ENCODE measurements around the gene DHTKD1. TPM values are rescaled to one million over a fixed set of nuclear protein-coding genes. Genes with fewer than 3 reads are reported as not detected.

Gene DHTKD1
- total RNA-seq, 5 donors from 2014 or later (not counting 1 experiment from before 2014, with no cell fraction given), result 9.3 to 22.2 (median 14.2) TPM

DNA sequence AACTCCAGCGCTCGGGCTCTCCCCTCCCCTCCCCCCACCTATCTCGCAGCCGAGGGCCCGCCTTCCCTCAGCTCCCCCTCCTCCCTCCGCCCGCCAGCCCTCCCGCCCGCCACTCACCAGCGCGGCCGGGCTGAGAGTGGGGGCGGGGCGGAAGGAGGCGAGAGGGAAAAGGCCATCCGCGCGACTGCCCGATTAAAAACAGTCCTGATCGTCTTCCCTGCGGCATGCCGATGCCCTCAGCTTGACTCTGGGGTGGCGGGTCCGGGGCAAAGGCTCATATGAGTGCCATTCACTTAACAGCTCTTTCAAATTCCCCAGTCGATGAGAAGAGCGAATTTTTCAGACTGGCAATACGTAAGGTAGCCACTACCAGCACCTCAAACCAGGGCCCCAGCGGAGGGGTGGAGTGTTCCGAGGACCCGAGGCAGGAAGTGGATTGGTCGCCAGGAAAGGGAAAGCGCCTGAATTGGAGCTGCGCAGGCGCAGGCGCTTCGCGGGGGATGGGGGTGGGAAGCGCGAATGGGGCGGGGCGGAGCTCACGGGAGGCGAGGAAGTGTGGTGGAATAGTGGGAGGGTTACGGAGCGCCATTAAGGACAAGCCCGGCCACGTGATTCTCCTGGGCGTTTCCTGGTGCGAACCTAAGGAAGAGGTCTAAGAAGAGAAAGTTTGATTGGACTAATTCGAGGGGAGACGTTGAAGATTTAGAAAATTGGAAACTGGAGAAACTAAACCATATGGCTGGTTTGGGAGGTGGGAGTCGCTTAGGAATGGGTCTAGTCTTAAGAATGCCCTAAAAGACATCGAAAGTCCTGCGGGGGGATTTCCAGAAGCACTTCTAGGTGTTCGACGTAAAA, 25.7 kb upstream of the DHTKD1 start, which contains the start of gene UPF2:
Gene UPF2 (minus strand): TSS at position 13 of the 855 bp plus-strand sequence. CDS start 7,386 bp downstream, outside the sequence.
- ChIA-PET CTCF (interaction anchor here (0.6 to 1.2 kb wide), 2 partner anchors 87 to 230 kb away, joined by 4 to 6 read pairs; no protein-coding TSS in a partner anchor), POLR2A (interaction anchor here (0.6 to 1.0 kb wide), 7 partner anchors 17 to 1074 kb away, joined by 3 to 6 read pairs (median 3); no protein-coding TSS in a partner anchor)
- ATAC-seq (replicated peaks in 1 of 4), result peak; percentile 88 to 91 (median 88)
- peaks cover 0 to 4% (median 0%) of the 10 kb centered on the region in 3 donors for H3K9me3 Mint-ChIP-seq
- H3K27me3 ChIP-seq (replicated peaks in 1 of 2; ENCODE audit: control insufficient read depth in 2 of 2, extremely low read depth in 1 of 2, insufficient read depth in 2 of 2, low read length in 1 of 2), result no peaks in the 10 kb centered on the region
- H3K9me3 ChIP-seq, result no peaks in the 10 kb centered on the region
- no peaks in the 10 kb centered on the region for H3K36me3 Mint-ChIP-seq
- peak; percentile 93 to 97 (median 96) for DNase-seq
- H3K4me3 ChIP-seq (ENCODE audit: control insufficient read depth in 1 of 2, extremely low read depth in 1 of 2, low read length in 1 of 2), result peak within 1 kb of the TSS; percentile 93 to 98
- H3K27ac Mint-ChIP-seq, result peak within 1 kb of the TSS; percentile 99 to 100
- H3K27ac ChIP-seq (ENCODE audit: low read length), result peak within 1 kb of the TSS; percentile 100
- peak within 1 kb of the TSS; percentile 92 to 97 (median 95) for H3K4me3 Mint-ChIP-seq
- H3K4me1 ChIP-seq (ENCODE audit: control insufficient read depth in 1 of 2, extremely low read depth in 1 of 2, insufficient read depth in 2 of 2, low read length in 2 of 2), result peaks cover 10 to 17% of the 10 kb centered on the region in 2 experiments
- peaks cover 0 to 3% of the 10 kb centered on the region in 2 donors for H3K27me3 Mint-ChIP-seq
- H3K36me3 ChIP-seq (ENCODE audit: control insufficient read depth in 2 of 2, extremely low read depth in 1 of 2, insufficient read depth in 1 of 2, low read length in 1 of 2), result no peaks in the 10 kb centered on the region
- peaks cover 32 to 42% (median 36%) of the 10 kb centered on the region in 3 donors for H3K4me1 Mint-ChIP-seq
- WGBS (ENCODE audit: insufficient coverage), result 1% methylated on average over 34 of the region's 56 CpGs

DNA sequence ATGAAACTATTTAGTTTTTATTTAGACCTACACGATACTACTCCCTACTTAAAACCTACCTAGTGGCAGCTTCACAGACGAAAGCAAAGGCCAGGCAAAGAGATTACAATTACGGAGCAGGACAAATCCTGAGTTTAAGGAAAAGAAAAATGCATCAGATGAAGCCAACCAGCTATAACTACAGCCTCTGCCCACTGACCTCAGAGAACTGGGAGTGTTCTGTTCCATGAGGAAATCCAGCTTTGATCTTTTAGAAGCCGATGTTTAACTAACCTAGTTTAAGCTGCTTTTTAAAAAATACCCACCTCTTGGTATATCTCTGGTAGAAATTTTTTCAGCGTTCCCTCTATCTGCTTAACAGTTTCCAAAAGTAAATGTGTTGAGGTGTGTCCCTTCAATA, 23.2 kb upstream of the DHTKD1 start:
- Histone ChIP-seq H3K4me1 (ENCODE audit: control insufficient read depth in 1 of 2, extremely low read depth in 1 of 2, insufficient read depth in 2 of 2, low read length in 2 of 2) (peaks cover 6 to 15% of the 10 kb centered on the region in 2 experiments), H3K9me3 (no peaks in the 10 kb centered on the region), H3K27me3 (replicated peaks in 1 of 2; ENCODE audit: control insufficient read depth in 2 of 2, extremely low read depth in 1 of 2, insufficient read depth in 2 of 2, low read length in 1 of 2) (peaks cover 0 to 4% of the 10 kb centered on the region in 2 experiments), H3K4me3 (ENCODE audit: control insufficient read depth in 1 of 2, extremely low read depth in 1 of 2, low read length in 1 of 2) (no peak overlapping the region), H3K27ac (ENCODE audit: low read length) (no peak overlapping the region), H3K36me3 (ENCODE audit: control insufficient read depth in 2 of 2, extremely low read depth in 1 of 2, insufficient read depth in 1 of 2, low read length in 1 of 2) (no peaks in the 10 kb centered on the region)
- Mint-ChIP-seq H3K27ac (no peak overlapping the region), H3K36me3 (no peaks in the 10 kb centered on the region), H3K4me3 (no peak overlapping the region), H3K4me1 (peaks cover 21% of the 10 kb centered on the region in 3 donors), H3K9me3 (peaks cover 0 to 4% (median 0%) of the 10 kb centered on the region in 3 donors), H3K27me3 (peaks cover 0 to 3% of the 10 kb centered on the region in 2 donors)
- ChIA-PET CTCF (interaction anchor here in 1 of 2 donors (0.6 kb wide), 3 partner anchors 9 to 78 kb away, joined by 3 to 6 read pairs (median 3); no protein-coding TSS in a partner anchor), POLR2A (no interaction called here)
- ATAC-seq (replicated peaks in 1 of 4) (no peak), DNase-seq (no peak)
- WGBS (ENCODE audit: insufficient coverage), result no CpG with 5 or more reads among the region's 5 CpGs

DNA sequence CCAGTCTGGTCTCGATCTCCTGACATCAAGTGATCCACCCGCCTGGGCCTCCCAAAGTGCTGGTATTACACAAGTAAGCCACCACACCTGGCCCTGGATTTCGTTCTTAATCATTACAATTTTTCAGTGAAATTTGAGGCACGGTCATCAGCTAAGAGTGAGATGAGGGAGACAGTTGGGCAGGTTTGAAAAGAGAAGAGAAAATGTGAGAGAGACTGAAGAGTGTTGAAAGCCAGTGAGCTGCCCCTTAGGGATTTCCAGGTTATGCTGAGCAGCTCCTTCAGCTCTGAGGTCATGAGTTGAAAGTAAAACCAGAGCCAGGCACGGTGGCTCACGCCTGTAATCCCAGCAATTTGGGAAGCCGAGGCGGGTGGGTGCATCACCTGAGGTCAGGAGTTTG, 20.2 kb upstream of the DHTKD1 start:
- Mint-ChIP-seq H3K36me3 (no peaks in the 10 kb centered on the region), H3K27ac (no peak overlapping the region), H3K9me3 (no peaks in the 10 kb centered on the region), H3K27me3 (peaks cover 0 to 3% of the 10 kb centered on the region in 2 donors), H3K4me1 (peaks cover 0 to 4% (median 4%) of the 10 kb centered on the region in 3 donors), H3K4me3 (no peak overlapping the region)
- H3K9me3 ChIP-seq, result no peaks in the 10 kb centered on the region
- no peak overlapping the region for H3K27ac ChIP-seq (ENCODE audit: low read length)
- no peak for ATAC-seq (replicated peaks in 1 of 4)
- H3K27me3 ChIP-seq (replicated peaks in 1 of 2; ENCODE audit: control insufficient read depth in 2 of 2, extremely low read depth in 1 of 2, insufficient read depth in 2 of 2, low read length in 1 of 2), result peaks cover 0 to 4% of the 10 kb centered on the region in 2 experiments
- no peak for DNase-seq
- no peak overlapping the region for H3K4me3 ChIP-seq (ENCODE audit: control insufficient read depth in 1 of 2, extremely low read depth in 1 of 2, low read length in 1 of 2)
- peaks cover 3 to 4% of the 10 kb centered on the region in 2 experiments for H3K4me1 ChIP-seq (ENCODE audit: control insufficient read depth in 1 of 2, extremely low read depth in 1 of 2, insufficient read depth in 2 of 2, low read length in 2 of 2)
- POLR2A ChIA-PET, result no interaction called here
- 79% methylated on average over 4 of the region's 8 CpGs for WGBS (ENCODE audit: insufficient coverage)
- H3K36me3 ChIP-seq (ENCODE audit: control insufficient read depth in 2 of 2, extremely low read depth in 1 of 2, insufficient read depth in 1 of 2, low read length in 1 of 2), result no peaks in the 10 kb centered on the region
- CTCF ChIA-PET, result no interaction called here

DNA sequence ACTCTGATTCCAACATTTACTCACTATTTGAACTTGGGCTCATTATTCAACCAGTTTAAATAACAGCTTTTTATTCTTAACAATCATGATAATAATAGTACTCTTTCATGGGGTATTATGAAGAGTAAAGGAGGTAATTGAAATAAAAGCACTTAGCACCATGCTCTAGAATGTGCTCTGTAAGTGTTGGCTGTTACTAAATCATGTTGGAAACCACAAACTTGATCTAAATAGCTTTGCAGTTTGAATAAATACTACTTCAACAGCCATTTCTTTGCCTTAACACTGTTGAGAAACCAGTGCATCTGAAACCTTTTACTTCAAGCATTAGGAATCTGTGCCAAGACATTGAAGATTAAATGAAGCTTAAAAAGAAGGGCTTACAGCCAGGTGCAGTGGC, 18.2 kb upstream of the DHTKD1 start:
- ATAC-seq (replicated peaks in 1 of 4), result no peak
- no peak for DNase-seq
- ChIA-PET POLR2A (interaction anchor here in 1 of 2 donors (0.6 to 0.7 kb wide), 2 partner anchors 9 to 442 kb away, joined by 3 to 4 read pairs; no protein-coding TSS in a partner anchor), CTCF (interaction anchor here (0.5 to 1.1 kb wide), 3 partner anchors 14 to 47 kb away, joined by 3 read pairs; no protein-coding TSS in a partner anchor)
- H3K4me3 Mint-ChIP-seq, result no peak overlapping the region
- Histone ChIP-seq H3K27me3 (replicated peaks in 1 of 2; ENCODE audit: control insufficient read depth in 2 of 2, extremely low read depth in 1 of 2, insufficient read depth in 2 of 2, low read length in 1 of 2) (peaks cover 0 to 4% of the 10 kb centered on the region in 2 experiments), H3K4me3 (ENCODE audit: control insufficient read depth in 1 of 2, extremely low read depth in 1 of 2, low read length in 1 of 2) (no peak overlapping the region), H3K4me1 (ENCODE audit: control insufficient read depth in 1 of 2, extremely low read depth in 1 of 2, insufficient read depth in 2 of 2, low read length in 2 of 2) (no peaks in the 10 kb centered on the region), H3K9me3 (no peaks in the 10 kb centered on the region), H3K27ac (ENCODE audit: low read length) (no peak overlapping the region), H3K36me3 (ENCODE audit: control insufficient read depth in 2 of 2, extremely low read depth in 1 of 2, insufficient read depth in 1 of 2, low read length in 1 of 2) (no peaks in the 10 kb centered on the region)
- no peaks in the 10 kb centered on the region for H3K9me3 Mint-ChIP-seq
- no peak overlapping the region for H3K27ac Mint-ChIP-seq
- peaks cover 0 to 3% of the 10 kb centered on the region in 2 donors for H3K27me3 Mint-ChIP-seq
- peaks cover 0 to 2% (median 0%) of the 10 kb centered on the region in 3 donors for H3K4me1 Mint-ChIP-seq
- no peaks in the 10 kb centered on the region for H3K36me3 Mint-ChIP-seq

DNA sequence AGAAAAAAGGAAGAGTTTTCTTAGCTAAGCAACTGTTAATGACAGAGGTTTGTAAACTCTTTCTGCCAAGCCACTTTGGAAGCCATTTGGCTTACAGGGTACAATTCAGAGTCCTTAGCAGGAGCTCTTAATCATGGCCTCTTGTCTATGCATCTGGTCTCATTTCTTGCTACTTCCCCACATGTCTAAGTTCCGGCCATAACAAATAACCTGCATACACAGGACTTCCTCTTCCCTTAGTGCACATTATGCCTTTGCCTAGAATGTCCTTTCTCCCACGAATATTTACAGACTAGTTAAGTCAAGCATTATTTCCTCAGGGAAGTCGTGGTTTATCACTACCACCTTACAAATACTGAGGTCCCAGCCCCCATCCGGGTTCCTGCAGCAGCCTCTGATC, 17.5 kb upstream of the DHTKD1 start:
- DNase-seq (no peak), ATAC-seq (replicated peaks in 1 of 4) (no peak)
- Mint-ChIP-seq H3K9me3 (no peaks in the 10 kb centered on the region), H3K36me3 (no peaks in the 10 kb centered on the region), H3K4me1 (peaks cover 0 to 2% (median 0%) of the 10 kb centered on the region in 3 donors), H3K27me3 (peaks cover 0 to 3% of the 10 kb centered on the region in 2 donors), H3K4me3 (no peak overlapping the region), H3K27ac (no peak overlapping the region)
- Histone ChIP-seq H3K4me3 (ENCODE audit: control insufficient read depth in 1 of 2, extremely low read depth in 1 of 2, low read length in 1 of 2) (no peak overlapping the region), H3K27ac (ENCODE audit: low read length) (no peak overlapping the region), H3K27me3 (replicated peaks in 1 of 2; ENCODE audit: control insufficient read depth in 2 of 2, extremely low read depth in 1 of 2, insufficient read depth in 2 of 2, low read length in 1 of 2) (peaks cover 0 to 4% of the 10 kb centered on the region in 2 experiments), H3K9me3 (no peaks in the 10 kb centered on the region), H3K4me1 (ENCODE audit: control insufficient read depth in 1 of 2, extremely low read depth in 1 of 2, insufficient read depth in 2 of 2, low read length in 2 of 2) (no peaks in the 10 kb centered on the region), H3K36me3 (ENCODE audit: control insufficient read depth in 2 of 2, extremely low read depth in 1 of 2, insufficient read depth in 1 of 2, low read length in 1 of 2) (no peaks in the 10 kb centered on the region)
- ChIA-PET CTCF (interaction anchor here in 1 of 2 donors (0.5 to 0.6 kb wide), 2 partner anchors 14 to 163 kb away, joined by 3 to 7 read pairs; no protein-coding TSS in a partner anchor), POLR2A (no interaction called here)
- WGBS (ENCODE audit: insufficient coverage), result 41% methylated on average over 2 of the region's 4 CpGs

DNA sequence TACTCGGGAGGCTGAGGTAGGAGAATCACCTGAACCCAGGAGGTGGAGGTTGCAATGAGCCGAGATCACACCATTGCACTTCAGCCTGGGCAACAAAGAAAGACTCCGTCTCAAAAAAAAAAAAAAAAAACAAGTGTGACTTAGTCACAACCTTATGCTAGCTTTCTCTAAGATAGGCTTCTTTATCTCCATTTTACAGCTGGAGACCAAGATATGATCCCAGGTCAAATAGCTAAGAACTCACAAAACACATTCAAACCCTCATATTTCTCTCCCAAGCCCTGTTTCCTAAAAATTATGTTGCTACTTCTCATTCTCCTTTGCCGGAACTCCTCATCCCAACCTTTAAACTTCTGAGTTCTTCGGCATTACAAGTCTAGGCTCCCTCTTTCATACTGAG, 13.0 kb upstream of the DHTKD1 start:
- Mint-ChIP-seq H3K27me3 (no peaks in the 10 kb centered on the region), H3K27ac (no peak overlapping the region), H3K9me3 (no peaks in the 10 kb centered on the region), H3K4me3 (no peak overlapping the region), H3K4me1 (peaks cover 0 to 2% (median 0%) of the 10 kb centered on the region in 3 donors), H3K36me3 (no peaks in the 10 kb centered on the region)
- Histone ChIP-seq H3K4me1 (ENCODE audit: control insufficient read depth in 1 of 2, extremely low read depth in 1 of 2, insufficient read depth in 2 of 2, low read length in 2 of 2) (no peaks in the 10 kb centered on the region), H3K27ac (ENCODE audit: low read length) (no peak overlapping the region), H3K27me3 (replicated peaks in 1 of 2; ENCODE audit: control insufficient read depth in 2 of 2, extremely low read depth in 1 of 2, insufficient read depth in 2 of 2, low read length in 1 of 2) (no peaks in the 10 kb centered on the region), H3K36me3 (ENCODE audit: control insufficient read depth in 2 of 2, extremely low read depth in 1 of 2, insufficient read depth in 1 of 2, low read length in 1 of 2) (no peaks in the 10 kb centered on the region), H3K9me3 (no peaks in the 10 kb centered on the region), H3K4me3 (ENCODE audit: control insufficient read depth in 1 of 2, extremely low read depth in 1 of 2, low read length in 1 of 2) (no peak overlapping the region)
- 80% methylated on average over 3 of the region's 5 CpGs for WGBS (ENCODE audit: insufficient coverage)
- ChIA-PET POLR2A (no interaction called here), CTCF (interaction anchor here in 1 of 2 donors (0.6 kb wide), 1 partner anchor 1961 kb away, joined by 4 read pairs; no protein-coding TSS in a partner anchor)
- DNase-seq (no peak), ATAC-seq (replicated peaks in 1 of 4) (no peak)

Data from T-cell (primary cell).